CD4-positive, alpha-beta T cell (primary cell): Measurements from ENCODE around the gene SSRP1. TPM values are rescaled to one million over a fixed set of nuclear protein-coding genes. Genes with fewer than 3 reads are reported as not detected.

Experiments used
- ATAC-seq: fragments of 200-7000 bp; cut with Tn5 transposase; one replicate; pipeline ENCODE4 v1.10.0; 2022; ENCODE audit warnings: mild to moderate bottlenecking; ENCODE audit not compliant: poor library complexity
- CTCF ChIA-PET: fragments of 350-600 bp; sonication (Branson Sonifier 250); formaldehyde crosslinking; loops from one replicate; lab custom pipeline; 2021; ENCODE audit warnings: antibody characterized with exemption, inconsistent platforms; lab: Charles Lee
- POLR2A ChIA-PET: fragments of 350-600 bp; sonication (Branson Sonifier 250); formaldehyde crosslinking; loops from one replicate; lab custom pipeline; 2021; ENCODE audit warnings: antibody characterized with exemption, inconsistent platforms; lab: Charles Lee
- DNase-seq, 14 experiments: peaks; one replicate each; pipeline ENCODE4 v3.0.0-alpha.2; 2013 to 2020; ENCODE audit warnings: mixed read lengths in 2 of 14
- H3K27ac ChIP-seq, 2 donors: one replicate each; pipeline versions ENCODE4 v1.5.1 to v1.7.0; 2013; ENCODE audit warnings: low read length in 2 of 2, low read depth in 1 of 2, mild to moderate bottlenecking in 1 of 2
- H3K27me3 ChIP-seq, 2 experiments: 1 replicate in 1 of 2; 2 replicates in 1 of 2; pipeline versions ENCODE4 v1.6.1 to v1.7.0; 2013; ENCODE audit warnings: low read length in 2 of 2, control low read depth in 1 of 2, mild to moderate bottlenecking in 1 of 2, moderate library complexity in 1 of 2; ENCODE audit not compliant: insufficient read depth in 2 of 2, control insufficient read depth in 1 of 2
- H3K36me3 ChIP-seq: one replicate; pipeline ENCODE4 v1.6.1; 2013; ENCODE audit warnings: low read length, control low read depth; ENCODE audit not compliant: insufficient read depth
- H3K4me1 ChIP-seq: one replicate; pipeline ENCODE4 v1.6.1; 2013; ENCODE audit warnings: low read length, control low read depth; ENCODE audit not compliant: insufficient read depth
- H3K4me3 ChIP-seq: one replicate; pipeline ENCODE4 v1.5.1; 2013; ENCODE audit warnings: mild to moderate bottlenecking, low read length, moderate library complexity
- H3K9me3 ChIP-seq, 2 experiments: 1 replicate in 1 of 2; 2 replicates in 1 of 2; pipeline versions ENCODE4 v1.6.1 to v1.7.0; 2013; ENCODE audit warnings: low read length in 2 of 2, mild to moderate bottlenecking in 2 of 2, control low read depth in 1 of 2, moderate library complexity in 1 of 2; ENCODE audit not compliant: control insufficient read depth in 1 of 2, insufficient read depth in 1 of 2
- H3K27ac Mint-ChIP-seq: one replicate; pipeline ENCODE4 v1.8.0; 2020; ENCODE audit warnings: mixed read lengths
- H3K27me3 Mint-ChIP-seq: one replicate; pipeline ENCODE4 v1.8.0; 2021; ENCODE audit warnings: mixed read lengths
- H3K36me3 Mint-ChIP-seq: one replicate; pipeline ENCODE4 v1.8.0; 2021; ENCODE audit warnings: low read depth, mixed read lengths
- H3K4me1 Mint-ChIP-seq: one replicate; pipeline ENCODE4 v1.8.0; 2021; ENCODE audit warnings: low read depth, mixed read lengths
- H3K4me3 Mint-ChIP-seq: one replicate; pipeline ENCODE4 v1.8.0; 2020; ENCODE audit warnings: mild to moderate bottlenecking, mixed read lengths
- H3K9me3 Mint-ChIP-seq: one replicate; pipeline ENCODE4 v1.8.0; 2020; ENCODE audit warnings: mixed read lengths
- CTCF ChIP-seq: fragments of 200-600 bp; IDR thresholded peaks from one replicate; pipeline ENCODE4 v1.8.0; 2022; ENCODE audit warnings: antibody characterized with exemption, mild to moderate bottlenecking
- intact Hi-C, 2 experiments: fragments of 100-400 bp; cut with DNase I in 1 of 2; cut with micrococcal nuclease in 1 of 2; formaldehyde crosslinking; loops; one replicate each; pipeline versions ENCODE4 v1.15.1 to v1.9.0; 2023 to 2025; cut with DNase I, micrococcal nuclease
- total RNA-seq, 174 experiments: library from RNA in 2 of 174; stranded (reverse) in 2 of 174; gene quantifications; one replicate each; pipeline ENCODE4 v1.2.3 and lab custom pipeline; 2021 to 2026

SSRP1 gene
- total RNA-seq, 2 experiments from 2014 or later, result 36.7 to 41.2 TPM

GRCh38 chr11:57294225-57295131 is 41.2 kb downstream of the SSRP1 start:
- CTCF ChIA-PET, result interaction anchor here (0.6 kb wide), 1 partner anchor 992 kb away, joined by 3 read pairs; no protein-coding TSS in a partner anchor
- H3K36me3 Mint-ChIP-seq, result peaks cover 28% of the 10 kb centered on the region
- intact Hi-C loops, result no loop called here

GRCh38 chr11:57290288-57290687 is 45.4 kb downstream of the SSRP1 start:
- intact Hi-C loops, result no loop called here
- H3K9me3 Mint-ChIP-seq, result no peaks in the 10 kb centered on the region
- CTCF ChIA-PET, result no interaction called here
- POLR2A ChIA-PET, result no interaction called here
- no peaks in the 10 kb centered on the region for H3K36me3 Mint-ChIP-seq
- H3K27ac Mint-ChIP-seq, result no peak overlapping the region
- no peak overlapping the region for H3K4me3 Mint-ChIP-seq
- peaks cover 45% of the 10 kb centered on the region for H3K27me3 Mint-ChIP-seq
- Histone ChIP-seq H3K4me1 (no peaks in the 10 kb centered on the region), H3K27me3 (peaks cover 5 to 10% of the 10 kb centered on the region in 2 experiments), H3K9me3 (peaks cover 0 to 3% of the 10 kb centered on the region in 2 experiments), H3K27ac (no peak overlapping the region), H3K4me3 (no peak overlapping the region), H3K36me3 (no peaks in the 10 kb centered on the region)
- DNase-seq (no peak), ATAC-seq (no peak)
- H3K4me1 Mint-ChIP-seq, result no peaks in the 10 kb centered on the region
- no peak for TF ChIP-seq CTCF

More at GRCh38 chr11:57294225-57295131, 41.2 kb downstream of the SSRP1 start:
- POLR2A ChIA-PET, result no interaction called here
- no peak overlapping the region for H3K4me3 ChIP-seq
- no peaks in the 10 kb centered on the region for H3K9me3 Mint-ChIP-seq
- H3K27ac ChIP-seq, result no peak overlapping the region
- no peak for DNase-seq
- no peak overlapping the region for H3K27ac Mint-ChIP-seq
- H3K9me3 ChIP-seq, result peaks cover 7 to 15% of the 10 kb centered on the region in 2 experiments
- H3K4me3 Mint-ChIP-seq, result no peak overlapping the region
- no peak for ATAC-seq
- peaks cover 19% of the 10 kb centered on the region for H3K27me3 Mint-ChIP-seq
- no peaks in the 10 kb centered on the region for H3K36me3 ChIP-seq
- no peaks in the 10 kb centered on the region for H3K4me1 ChIP-seq
- H3K27me3 ChIP-seq, result no peaks in the 10 kb centered on the region
- TF ChIP-seq CTCF, result no peak
- H3K4me1 Mint-ChIP-seq, result no peaks in the 10 kb centered on the region

- POLR2A ChIA-PET, result no interaction called here
Observed at GRCh38 chr11:57288771-57289579, 46.7 kb downstream of the SSRP1 start.

More at GRCh38 chr11:57288771-57289579, 46.7 kb downstream of the SSRP1 start:
- no peaks in the 10 kb centered on the region for H3K9me3 Mint-ChIP-seq
- no peak overlapping the region for H3K4me3 Mint-ChIP-seq
- Histone ChIP-seq H3K36me3 (no peaks in the 10 kb centered on the region), H3K4me1 (no peaks in the 10 kb centered on the region), H3K27me3 (peaks cover 5 to 10% of the 10 kb centered on the region in 2 experiments), H3K27ac (no peak overlapping the region), H3K9me3 (no peaks in the 10 kb centered on the region), H3K4me3 (no peak overlapping the region)
- H3K36me3 Mint-ChIP-seq, result no peaks in the 10 kb centered on the region
- ATAC-seq, result no peak
- CTCF ChIA-PET, result no interaction called here
- intact Hi-C loops, result no loop called here
- no peaks in the 10 kb centered on the region for H3K4me1 Mint-ChIP-seq
- DNase-seq, result no peak
- H3K27ac Mint-ChIP-seq, result no peak overlapping the region
- peaks cover 45% of the 10 kb centered on the region for H3K27me3 Mint-ChIP-seq
- no peak for TF ChIP-seq CTCF
